HG03159 (cell line): ENCODE results near the gene IFT25.
"Not testable (repeated sequence)": the region's sequence is repeated elsewhere in the genome, so short reads cannot be mapped to it uniquely, and the experiment has no call there.

Experiments
- ATAC-seq: cut with Tn5 transposase; IDR thresholded peaks from one replicate; pipeline ENCODE4 v1.9.1; 2021; ENCODE audit warnings: mild to moderate bottlenecking, moderate library complexity; ENCODE audit not compliant: unreplicated experiment

IFT25 gene

DNA sequence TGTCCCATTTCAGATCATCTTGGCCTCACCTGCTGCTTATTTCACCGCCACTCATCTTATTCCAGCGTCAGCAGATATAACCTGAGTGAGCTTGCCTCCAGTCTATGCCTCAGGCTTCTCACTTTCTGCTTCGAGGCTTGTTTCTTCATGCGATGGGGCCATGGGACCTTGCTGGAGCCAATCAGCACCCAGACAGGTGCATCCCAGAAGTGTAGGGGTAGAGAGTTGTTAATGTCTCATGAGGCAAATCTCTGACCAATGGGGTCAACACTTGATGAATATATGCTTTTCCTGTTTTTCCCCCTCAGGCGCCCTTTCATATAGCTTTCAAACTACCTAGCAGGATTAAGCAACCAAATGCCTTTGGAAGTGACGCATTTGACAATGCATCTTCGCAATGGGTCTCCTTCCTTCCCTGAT is 55.0 kb downstream of the IFT25 start:
- ATAC-seq, result no peak

DNA sequence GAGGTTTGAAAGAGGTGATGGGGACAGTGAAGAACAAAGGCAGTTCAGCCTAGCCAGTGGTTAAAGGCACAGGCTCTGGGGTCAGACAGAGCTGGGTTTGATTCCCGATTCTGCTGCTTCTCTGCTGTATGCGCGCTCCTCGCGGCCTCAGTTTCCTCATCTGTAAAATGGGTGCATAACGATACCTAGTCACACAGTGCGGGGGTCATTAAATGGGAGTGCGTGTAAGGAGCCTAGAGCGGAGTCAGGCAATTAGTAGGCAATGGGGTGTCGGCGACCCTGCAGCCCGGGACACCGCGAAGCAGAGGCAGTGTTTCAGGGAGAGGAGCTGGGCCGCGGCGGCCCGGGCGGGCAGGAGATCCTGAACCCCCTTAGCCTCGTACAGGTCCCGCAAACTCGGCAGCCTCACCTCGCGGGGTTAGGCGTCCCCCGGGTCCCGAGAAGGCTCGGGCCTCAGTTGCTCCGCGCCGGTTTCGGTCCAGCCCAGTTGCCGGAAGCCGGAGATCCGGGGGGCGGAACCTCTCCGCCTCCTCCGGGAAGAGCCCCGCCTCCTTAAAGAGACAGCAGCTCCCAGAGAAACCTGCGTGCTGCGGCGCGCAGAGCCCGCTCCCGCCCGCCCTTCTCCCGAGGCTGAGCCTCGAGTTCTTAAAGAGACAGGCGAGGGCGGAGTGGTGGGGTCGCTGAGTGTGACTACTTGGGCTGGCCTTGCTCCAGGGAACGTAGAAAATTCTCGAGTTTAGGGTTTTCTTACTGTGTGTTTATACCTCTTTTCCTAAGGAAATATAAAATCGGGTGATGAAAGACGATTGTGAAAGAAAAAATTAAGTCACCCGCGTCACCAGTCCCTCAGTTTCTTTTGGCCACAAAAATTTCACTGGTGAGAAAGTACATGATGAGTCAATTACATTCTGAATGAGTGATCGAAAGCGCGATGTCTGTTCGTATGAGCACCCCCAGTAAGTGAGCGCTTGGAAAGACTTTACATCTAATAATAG is 55.9 kb downstream of the IFT25 start, which contains the start of gene YIPF1:
Gene YIPF1 (minus strand): TSS at position 494 of the 995 bp plus-strand sequence. CDS start 860 bp downstream, outside the sequence.
- peak; percentile 78 for ATAC-seq

DNA sequence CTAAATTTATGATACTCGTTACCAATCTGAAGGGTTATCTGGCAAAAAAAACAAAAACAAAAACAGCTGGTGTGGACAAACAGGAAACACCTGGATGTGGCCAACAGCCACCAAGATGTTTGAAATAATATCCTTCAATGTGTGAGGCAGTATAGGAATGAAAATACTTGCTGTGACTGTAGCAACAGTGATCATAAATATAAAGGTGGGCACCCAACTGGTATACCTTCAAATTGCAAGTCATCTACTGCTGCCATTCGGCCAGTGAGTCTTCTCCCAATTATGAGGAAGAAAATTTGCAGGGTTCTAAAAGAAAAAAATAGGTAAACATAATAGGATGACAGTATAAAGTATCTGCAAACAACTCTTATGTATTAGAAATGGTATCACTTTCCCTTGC is 56.8 kb downstream of the IFT25 start:
- ATAC-seq, result no peak

DNA sequence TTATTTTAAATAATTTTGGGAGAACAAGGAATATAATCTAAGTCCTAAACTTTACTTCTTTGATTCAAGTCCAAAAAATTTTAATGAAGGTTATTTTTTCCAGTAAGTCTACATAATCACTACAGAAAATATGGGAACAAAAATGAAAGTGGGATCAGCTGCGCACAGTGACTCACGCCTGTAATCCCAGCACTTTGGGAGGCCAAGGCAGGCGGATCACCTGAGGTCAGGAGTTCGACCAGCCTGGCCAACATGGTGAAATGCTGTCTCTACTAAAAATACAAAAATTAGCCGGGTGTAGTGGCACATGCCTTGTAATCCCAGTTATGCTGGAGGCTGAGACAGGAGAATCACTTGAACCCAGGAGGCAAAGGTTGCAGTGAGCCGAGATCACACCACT is 61.9 kb downstream of the IFT25 start:
- not testable (repeated sequence) for ATAC-seq

DNA sequence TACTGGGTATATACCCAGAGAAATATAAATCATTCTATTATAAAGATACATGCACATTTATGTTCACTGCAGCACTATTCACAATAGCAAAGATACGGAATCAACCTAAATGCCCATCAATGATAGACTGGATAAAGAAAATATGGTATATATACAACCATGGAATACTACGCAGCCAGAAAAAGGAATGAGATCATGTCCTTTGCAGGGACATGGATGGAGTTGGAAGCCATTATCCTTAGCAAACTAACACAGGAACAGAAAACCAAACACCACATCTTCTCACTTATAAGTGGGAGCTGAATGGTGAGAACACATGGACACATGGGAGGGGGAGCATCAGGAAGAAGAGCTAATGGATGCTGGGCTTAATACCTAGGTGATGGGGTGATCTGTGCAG is 63.6 kb downstream of the IFT25 start:
- not testable (repeated sequence) for ATAC-seq

DNA sequence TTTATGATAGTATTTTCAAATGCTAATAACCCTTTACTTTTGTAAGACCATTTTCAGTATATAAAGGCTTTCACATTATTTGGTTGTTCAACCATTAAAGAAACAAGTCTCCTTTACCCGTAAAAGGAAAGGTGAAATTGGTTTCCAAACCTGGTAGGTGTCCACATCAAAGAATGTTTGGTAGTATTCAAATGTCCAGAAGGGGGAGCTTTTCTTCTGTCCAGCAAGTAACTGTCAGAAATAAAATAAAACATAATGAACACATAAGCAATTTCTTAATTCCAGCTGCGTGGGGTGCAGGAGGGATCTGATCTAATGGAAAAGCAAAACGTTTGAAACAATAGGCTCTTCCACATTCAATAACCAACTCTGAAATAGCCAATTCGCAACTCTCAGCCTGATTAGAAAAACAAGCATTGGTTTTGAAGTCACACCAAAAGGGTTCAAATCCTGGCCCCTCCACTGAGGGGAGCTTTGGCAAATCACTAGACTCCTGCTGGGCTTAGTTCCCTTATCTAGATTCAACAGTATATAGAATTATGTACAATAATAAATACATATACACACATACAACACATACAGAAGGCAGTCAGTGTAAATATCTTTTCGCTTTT is 66.9 kb downstream of the IFT25 start:
- ATAC-seq, result no peak

DNA sequence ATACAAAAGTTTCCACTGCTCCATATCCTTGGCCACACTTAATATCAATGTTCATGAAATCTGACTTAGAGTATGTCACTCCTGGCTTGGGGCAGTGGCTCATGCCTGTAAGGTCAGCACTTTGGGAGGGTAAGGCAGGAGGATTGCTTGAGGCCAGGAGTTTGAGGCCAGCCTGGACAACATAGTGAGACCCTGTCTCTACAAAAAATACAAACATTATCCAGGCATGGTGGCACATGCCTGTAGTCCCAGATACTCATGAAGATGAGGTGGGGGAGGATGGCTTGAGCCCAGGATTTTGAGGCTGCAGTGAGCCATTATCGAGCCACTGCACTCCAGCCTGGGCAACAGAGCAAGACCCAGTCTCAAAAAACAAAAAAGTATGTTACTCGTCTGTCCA is 70.3 kb downstream of the IFT25 start:
- ATAC-seq, result not testable (repeated sequence)

DNA sequence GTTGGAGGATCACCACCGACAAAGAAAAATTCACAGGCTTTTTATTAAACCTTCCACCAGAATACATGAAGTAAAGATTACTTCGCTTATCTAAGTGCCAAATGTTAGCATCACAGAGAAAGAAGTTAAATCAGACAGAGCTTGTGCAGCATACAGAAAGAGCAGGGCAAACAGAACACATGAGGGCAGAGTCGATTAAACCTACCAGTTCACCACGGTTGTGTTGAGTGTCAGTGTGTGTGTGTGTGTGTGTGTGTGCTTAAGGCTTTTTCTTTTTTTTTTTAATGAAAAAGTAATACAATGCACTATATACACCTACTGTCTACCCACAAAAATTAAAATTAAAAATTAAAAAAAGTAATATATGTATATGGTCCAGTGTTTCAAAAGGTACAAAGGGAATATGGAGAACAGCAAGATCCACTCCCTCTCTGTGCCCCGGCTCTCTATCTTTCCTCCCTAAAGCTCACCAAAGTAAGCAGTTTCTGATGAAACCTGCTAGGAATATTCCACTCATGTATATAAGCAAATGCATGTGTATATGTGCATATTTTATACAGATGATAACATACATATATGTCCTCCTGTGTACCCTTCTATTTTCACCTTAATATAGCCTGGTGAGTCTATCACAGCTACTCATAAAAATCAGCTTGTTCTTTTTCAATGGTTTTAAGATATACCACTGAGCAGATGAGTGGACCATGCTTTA is 73.6 kb downstream of the IFT25 start:
- ATAC-seq, result no peak
